GM18951 (cell line): ENCODE measurements around the gene KSR1.

Source experiments
- POLR2A ChIP-seq: IDR thresholded peaks from 4 replicates; pipeline ENCODE4 v1.6.1; 2011; ENCODE audit warnings: mild to moderate bottlenecking; ENCODE audit not compliant: insufficient read length, insufficient read depth; ENCODE audit errors: extremely low read depth
- in situ Hi-C: fragments of 300-500 bp; cut with MboI; formaldehyde crosslinking; loops from one replicate; pipeline ENCODE4 v1.12.0; 2022; ENCODE audit warnings: low sequenced_read_pairs, mixed read lengths, inconsistent platforms; ENCODE audit not compliant: unreplicated experiment

KSR1 gene

DNA sequence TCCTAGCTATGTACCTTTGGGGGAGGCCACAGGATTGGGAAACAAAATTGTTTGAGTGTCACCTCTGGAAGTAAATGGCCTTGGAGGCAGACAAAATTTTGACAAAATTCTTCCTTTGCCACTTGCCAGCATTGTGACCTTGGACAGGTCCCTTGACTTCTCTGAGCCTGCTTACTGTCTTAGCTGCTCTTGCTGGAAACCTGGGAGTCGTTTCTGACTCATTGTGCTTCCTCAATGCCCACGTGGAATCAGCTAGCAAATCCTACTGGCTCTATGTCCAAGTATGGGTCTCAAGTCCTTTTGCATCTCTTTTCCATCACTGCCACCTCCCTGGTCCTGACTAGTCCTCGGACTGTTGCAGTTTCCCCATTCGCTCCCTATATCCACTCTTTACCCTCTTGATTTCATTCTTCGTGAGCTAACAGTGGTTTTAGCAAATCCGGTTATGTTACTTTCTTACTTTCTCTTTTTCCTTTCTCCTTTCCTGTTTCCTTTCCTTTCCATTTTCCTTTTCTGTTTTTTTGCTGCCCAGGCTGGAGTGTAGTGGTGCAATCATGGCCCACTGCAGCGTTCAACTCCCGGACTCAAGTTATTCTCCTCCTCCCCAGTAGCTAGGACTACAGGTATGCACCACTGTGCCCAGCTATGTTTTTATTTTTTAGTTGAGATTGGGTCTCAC lies 106.7 kb downstream of the KSR1 start:
- in situ Hi-C loops: no loop called here
- TF ChIP-seq POLR2A: no peak

DNA sequence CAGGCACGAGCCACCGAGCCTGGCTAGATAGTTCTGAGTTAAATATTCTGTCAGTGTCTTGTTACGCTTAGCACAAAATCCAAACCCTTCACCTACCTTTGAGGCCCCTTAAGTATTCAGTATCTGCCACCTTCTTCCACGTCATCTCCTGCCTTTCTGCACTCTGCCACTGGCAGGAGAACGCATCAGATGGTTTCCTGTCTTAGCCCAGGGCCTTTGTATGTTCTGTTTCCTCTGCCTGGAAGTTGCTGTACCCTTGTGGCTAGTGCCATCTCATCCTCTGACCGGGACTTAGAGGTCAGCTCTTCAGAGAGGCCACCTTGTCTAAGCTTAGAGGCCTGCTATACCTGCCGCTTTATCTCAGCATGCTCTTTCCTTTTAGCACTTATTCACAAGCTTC lies 107.3 kb downstream of the KSR1 start:
- TF ChIP-seq POLR2A: no peak
- in situ Hi-C loops: no loop called here

GRCh38 chr17:27564463-27564862 lies 108.2 kb downstream of the KSR1 start:
- in situ Hi-C loops: no loop called here
- TF ChIP-seq POLR2A: no peak

DNA sequence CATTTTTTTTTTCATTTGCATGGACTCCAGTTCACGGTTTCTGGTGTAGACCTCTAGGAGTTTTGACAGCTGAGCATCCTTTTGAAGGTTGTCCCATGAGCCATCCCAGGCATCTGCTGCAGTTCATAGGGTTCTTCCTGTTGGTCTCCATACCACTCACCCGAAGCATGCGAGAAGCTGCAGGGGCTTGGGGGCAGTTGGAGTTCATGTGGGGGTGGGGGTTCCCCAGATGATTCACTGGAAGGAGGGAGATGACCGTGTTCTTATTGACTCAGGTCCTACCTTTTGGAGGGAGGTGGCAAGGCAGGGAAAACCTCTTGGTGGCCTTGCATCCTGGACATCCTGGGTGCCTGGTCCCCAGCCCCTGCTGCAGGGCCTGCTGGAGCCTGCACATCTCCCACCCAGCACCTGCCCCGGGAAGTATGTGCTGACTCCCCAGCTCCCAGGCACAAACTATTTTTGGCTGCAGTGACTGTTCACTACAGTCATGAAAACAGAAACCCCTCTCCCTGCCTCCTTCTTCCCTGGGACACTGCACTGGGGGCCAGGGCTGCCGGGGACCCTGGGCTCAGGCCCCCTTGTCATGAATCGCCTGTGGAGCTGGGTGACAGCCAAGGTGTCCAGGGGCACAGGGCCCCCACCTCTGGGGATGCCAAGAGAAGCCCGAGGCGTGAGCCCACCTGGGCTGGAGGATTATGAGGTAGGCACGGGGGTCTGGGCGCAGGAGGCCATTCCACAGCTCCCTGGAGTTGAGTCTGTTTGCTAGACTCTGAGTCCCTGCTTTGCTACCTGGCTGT lies 109.8 kb downstream of the KSR1 start:
- TF ChIP-seq POLR2A: no peak
- in situ Hi-C loops: no loop called here

DNA sequence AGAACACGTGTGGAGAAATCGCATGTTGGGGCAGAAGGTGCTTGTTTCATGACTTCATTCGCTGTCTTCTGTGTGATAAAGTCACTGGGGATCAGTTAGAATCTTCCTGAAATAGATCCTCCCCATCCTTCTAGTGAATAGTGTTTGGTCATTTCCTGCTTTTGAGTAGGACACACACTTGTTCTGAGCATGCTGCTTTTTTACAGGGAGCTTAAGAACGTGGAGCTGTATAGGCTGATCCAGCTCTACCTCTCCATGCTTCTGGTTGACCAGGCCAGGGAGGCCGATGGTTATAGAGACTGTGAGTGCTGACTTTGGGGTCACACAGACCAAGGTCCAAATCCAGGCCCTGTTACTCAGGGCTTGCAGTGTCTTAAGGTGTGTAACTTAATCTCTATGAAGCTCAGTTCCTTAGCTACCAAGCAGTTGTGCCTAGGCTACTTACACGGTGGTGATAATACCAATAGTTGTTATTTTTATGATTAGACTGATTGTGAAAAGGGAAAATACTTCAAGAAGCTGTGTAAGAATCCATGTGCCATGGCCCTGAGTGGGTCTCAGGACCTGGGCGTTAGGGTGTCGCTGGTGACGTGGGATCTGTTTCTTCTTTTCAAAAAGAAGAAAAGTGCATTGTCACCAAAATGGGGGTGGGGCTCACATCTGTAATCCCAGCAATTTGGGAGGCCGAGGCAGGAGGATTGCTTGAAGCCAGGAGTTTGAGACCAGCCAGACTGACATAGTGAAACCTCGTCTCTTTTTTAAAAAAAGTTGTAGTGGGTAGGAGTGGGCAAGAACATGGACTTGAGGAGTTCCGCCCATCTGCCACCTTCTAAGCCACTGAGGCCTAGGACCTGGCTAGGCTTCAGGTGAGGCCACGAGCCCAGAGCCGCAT lies 110.7 kb downstream of the KSR1 start:
- in situ Hi-C loops: no loop called here
- no peak for TF ChIP-seq POLR2A

- in situ Hi-C loops: no loop called here
- no peak for TF ChIP-seq POLR2A
These were observed 111.3 kb downstream of the KSR1 start for GRCh38 chr17:27567563-27567859.

GRCh38 chr17:27568216-27568615 lies 112.0 kb downstream of the KSR1 start:
- no peak for TF ChIP-seq POLR2A
- in situ Hi-C loops: no loop called here

GRCh38 chr17:27568811-27569210 lies 112.6 kb downstream of the KSR1 start:
- TF ChIP-seq POLR2A: no peak
- in situ Hi-C loops: no loop called here

DNA sequence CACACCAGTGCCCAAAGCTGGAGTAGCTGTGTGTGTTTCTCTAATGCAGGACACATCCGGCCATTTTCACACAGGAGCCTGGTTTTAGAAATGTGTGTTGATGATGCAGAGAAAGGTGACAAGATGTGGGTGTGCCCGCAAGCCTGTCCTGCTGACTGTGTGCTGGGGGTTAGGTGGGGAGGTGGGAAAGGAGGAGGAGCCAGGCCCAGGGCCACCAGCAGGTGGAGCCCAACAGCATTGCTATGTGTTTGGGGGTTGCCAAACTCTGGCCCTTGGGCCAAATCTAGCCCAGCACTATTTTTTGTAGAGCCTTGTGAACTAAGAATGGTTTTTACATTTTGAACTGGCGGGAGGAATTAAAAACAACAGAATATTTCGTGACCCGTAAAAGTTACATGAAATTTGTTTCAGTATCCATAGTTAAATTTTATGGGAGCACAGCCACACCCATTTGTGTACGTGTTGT lies 113.0 kb downstream of the KSR1 start:
- TF ChIP-seq POLR2A: no peak
- in situ Hi-C loops: no loop called here

- in situ Hi-C loops: no loop called here
- no peak for TF ChIP-seq POLR2A
These were observed 113.8 kb downstream of the KSR1 start for GRCh38 chr17:27569884-27570577.

DNA sequence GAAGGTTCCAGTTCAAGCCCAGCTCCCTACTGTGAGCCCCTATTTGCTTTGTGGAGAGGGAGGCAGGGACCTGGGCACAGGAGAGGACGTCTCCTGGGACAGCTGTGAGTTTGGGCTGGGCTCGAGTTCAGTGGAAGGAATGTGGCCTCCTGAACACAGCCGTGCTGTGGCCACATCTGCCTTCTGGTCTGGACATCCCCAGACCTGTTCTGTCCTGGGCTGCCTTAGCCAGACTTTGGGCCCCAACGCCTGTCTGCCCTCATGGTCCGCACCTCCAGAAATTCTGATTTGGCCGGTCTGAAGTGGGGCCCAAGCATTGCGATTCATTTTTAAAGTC lies 114.3 kb downstream of the KSR1 start:
- no peak for TF ChIP-seq POLR2A
- in situ Hi-C loops: no loop called here

- no peak for TF ChIP-seq POLR2A
- in situ Hi-C loops: no loop called here
These were observed 115.5 kb downstream of the KSR1 start for GRCh38 chr17:27571563-27572352.
